ENCODE data around the gene SLC26A6.

DNA sequence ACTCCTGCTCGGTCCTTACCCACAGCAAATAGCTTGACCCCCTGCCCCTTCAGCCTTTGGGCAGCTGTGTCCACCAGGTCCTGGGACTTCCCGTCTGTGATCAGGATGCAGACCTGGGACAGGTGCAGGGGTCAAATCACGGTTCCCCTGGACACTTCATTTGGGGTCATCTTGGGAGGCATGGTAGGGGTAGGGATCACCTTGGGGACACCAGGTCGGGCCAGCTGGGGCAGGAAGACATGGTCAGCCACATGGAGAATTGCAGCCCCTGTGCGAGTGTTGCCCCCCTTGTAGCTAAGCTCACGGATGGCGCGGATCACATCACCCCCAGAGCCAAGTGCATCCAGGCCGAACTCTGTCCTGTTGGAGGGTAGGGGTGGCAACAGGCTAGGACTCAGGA is 41.9 kb downstream of the SLC26A6 start:
- no peak for TF ChIP-seq ARNTL (CRISPR knock-in tag; IDR thresholded peaks at IDR 0.05; ENCODE audit: borderline replicate concordance, low read depth)
- TF ChIP-seq GLIS3 (CRISPR knock-in tag; IDR thresholded peaks at IDR 0.05) = no peak
